HG03520 (cell line): ENCODE measurements around the gene TAS2R60.
"Not testable (repeated sequence)": the region's sequence is repeated elsewhere in the genome, so short reads cannot be mapped to it uniquely, and the experiment has no call there.

Experiments
- ATAC-seq: cut with Tn5 transposase; IDR thresholded peaks from one replicate; pipeline ENCODE4 v1.9.1; 2021; ENCODE audit warnings: mild to moderate bottlenecking, moderate library complexity; ENCODE audit not compliant: unreplicated experiment

The TAS2R60 gene

DNA sequence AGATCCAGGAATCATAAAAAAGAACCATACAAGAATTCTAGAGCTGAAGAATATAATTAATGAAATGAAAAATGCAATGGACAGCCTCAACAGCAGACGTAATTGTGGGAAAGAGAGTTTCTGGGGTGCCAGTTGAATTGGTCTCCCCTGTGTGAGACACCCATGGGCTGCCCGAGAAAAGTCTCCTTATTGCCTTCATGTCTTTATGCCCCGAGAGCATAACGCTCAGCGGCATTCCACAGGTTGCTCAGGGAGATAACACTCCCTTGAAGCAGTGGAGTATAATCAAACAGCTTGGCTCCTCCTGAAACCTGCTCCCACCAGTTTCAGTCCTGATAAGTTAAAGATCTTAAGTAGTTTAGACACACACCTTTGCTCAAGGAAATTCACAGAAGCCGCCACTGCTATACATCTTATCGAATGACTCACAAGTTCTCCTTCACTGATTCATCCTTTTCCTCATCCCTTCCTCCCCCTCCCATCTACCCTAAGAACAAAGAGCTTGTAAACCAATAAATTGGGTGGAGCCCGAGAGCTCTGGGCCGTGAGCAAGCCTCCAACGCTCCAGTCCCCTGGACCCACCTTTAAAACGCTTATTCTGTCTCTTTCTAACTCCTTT is 28.9 kb downstream of the TAS2R60 start:
- not testable (repeated sequence) for ATAC-seq

DNA sequence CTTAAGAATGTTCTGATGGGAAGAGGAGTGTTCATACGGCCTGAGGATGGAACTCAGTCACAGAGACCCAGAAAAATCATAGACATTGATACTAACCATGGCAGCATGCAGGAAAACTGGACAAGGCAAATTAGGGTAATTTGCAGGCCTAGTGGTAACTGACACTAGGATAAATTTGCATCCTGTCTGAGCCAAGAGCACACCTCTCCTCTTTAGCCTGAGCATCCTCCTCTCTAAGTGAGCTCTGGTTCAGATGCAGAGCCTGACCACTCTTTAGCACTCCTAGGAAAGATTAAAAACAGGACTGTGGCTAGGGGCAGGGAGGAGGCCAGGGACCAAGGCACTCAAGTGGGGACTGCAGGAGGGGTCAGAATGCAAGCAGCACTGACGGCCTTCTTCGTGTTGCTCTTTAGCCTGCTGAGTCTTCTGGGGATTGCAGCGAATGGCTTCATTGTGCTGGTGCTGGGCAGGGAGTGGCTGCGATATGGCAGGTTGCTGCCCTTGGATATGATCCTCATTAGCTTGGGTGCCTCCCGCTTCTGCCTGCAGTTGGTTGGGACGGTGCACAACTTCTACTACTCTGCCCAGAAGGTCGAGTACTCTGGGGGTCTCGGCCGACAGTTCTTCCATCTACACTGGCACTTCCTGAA is 34.4 kb downstream of the TAS2R60 start, which contains the start of gene TAS2R41:
Gene TAS2R41 (plus strand): TSS at position 373 of the 650 bp plus-strand sequence. CDS start 0 bp downstream, at position 373.
- no peak for ATAC-seq

DNA sequence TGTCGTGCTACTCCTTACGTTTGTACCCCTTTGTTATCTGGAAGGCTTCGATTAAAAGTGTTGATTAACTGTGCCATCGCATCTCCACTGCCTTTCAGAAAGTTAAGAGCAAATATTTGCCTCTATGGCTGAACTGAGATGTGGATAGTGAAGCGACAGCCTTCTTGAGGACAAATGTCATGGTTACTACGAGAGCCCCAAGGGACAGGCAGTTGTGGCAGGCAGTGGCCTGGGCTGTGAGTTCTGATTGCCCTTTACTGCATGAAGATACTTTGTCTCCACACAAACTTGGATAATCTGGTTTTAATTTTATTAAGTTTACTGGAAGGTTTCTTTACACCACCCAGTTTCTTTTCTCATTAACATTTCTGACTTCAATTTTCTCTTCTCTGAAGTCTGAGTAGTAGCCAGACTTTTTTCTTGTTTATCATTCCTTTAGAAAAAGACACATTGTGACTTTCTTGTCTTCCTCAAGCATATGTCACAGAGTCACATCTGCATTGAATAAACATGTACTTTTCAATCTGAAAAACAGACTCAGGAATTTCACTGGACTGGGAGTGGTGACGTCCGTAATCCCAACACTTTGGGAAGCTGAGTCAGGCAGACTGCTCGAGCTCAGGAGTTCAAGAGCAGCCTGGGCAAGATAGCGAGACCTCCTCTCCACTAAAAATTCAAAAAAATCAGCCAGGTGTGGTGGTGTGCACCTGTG is 36.0 kb downstream of the TAS2R60 start:
- ATAC-seq = no peak

DNA sequence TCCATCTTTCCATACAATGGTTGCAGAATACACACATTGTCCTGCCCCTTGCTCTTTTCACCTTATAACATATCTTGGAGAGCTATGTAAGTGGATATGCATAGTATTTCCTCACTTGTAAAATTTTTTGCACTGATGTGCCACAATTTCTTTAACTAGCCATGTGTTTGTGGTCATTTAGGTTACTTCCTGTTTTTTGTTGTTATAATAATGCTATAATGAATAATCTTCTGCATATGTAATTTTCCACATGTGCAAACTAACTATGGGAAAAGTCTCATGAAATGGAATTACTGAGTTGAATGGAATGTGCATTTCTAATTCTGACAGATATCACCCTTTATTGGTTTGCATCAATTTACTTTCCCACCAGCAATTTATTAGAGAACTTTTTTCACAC is 37.2 kb downstream of the TAS2R60 start:
- no peak for ATAC-seq

DNA sequence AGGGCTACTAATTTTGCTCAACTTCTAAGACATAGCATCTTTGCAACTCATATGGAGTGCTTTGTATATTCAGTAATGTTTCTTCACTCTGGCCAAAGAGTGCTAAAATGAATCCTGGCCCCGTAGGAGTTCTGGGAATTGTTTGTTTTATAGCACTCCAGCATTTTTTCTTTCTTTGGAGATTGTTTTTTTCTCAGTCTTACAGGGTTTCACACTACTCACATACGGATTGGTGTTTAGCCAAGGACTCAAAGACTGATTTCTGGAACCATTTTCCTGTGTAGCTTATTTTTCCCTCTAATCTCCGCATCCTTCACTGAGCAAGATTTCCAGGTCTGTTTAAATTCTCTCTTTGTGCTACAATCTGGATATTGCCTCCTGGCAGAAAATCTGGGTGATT is 40.9 kb downstream of the TAS2R60 start:
- no peak for ATAC-seq

DNA sequence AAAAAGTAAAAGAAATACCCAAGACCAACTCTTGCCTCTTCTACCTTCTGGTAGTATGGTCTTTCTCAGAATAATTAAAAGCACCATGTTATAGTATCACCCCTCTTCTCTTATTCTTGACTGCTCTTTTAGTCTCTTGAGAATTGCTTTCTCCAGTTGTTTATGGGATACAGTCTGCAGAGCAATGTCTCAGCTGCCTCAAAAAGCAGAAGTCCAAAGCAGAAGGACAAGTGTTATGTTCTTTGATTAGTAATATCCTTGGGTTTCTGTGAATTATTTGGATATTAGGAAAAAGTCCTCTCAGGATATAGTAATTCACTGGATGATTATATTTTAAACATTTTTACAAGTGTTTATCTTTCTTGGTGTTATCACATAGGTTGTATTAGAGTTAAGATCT is 41.8 kb downstream of the TAS2R60 start:
- no peak for ATAC-seq

DNA sequence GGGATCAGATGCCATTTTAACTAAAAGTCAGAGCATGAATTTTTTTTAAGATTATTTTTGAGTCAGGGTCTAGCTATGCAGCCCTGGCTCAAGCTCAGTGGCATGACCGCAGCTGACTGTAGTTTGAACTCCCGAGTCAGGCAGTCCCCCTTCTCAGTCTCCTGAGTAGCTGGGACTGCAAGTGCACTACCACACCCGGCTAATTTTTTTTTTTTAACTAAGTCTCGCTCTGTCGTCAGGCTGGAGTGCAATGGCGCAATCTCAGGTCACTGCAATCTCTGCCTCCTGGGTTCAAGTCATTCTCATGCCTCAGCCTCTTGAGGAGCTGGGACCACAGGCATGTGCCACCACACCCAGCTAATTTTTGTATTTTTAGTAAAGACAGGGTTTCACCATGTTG is 42.2 kb downstream of the TAS2R60 start:
- ATAC-seq = no peak

DNA sequence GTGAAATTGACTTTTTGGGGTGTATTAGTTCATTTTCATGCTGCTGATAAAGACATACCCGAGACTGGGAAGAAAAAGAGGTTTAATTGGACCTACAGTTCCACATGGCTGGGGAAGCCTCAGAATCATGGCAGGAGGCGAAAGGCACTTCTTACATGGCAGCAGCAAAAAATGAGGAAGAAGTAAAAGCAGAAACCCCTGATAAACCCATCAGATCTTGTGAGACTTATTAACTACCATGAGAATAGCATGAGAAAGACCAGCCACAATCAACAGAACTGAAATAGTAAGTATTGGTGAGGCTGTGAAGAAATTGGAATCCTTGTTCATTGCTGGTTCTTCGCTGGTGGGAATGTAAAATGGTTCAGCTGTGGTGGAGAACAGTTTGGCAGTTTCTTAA is 43.0 kb downstream of the TAS2R60 start:
- ATAC-seq = not testable (repeated sequence)

DNA sequence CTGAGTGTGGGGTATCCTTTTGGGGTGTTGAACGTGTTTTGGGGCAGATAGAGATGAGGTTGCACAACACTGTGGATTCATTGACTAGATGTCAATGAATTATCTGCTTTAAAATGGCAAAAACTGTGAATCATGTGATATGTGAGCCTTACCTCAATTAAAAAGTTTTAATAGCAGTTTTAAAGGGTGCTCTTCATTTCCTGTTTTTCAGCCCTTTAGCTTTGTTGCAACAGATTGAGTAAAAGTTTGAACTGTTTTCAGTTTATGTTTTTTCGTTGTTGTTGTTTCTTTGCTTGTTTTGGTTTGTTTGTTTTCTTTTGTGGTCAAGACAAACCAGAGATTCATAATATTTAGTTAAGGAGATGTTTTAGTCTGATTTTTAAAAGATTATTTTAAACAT is 43.8 kb downstream of the TAS2R60 start:
- no peak for ATAC-seq

DNA sequence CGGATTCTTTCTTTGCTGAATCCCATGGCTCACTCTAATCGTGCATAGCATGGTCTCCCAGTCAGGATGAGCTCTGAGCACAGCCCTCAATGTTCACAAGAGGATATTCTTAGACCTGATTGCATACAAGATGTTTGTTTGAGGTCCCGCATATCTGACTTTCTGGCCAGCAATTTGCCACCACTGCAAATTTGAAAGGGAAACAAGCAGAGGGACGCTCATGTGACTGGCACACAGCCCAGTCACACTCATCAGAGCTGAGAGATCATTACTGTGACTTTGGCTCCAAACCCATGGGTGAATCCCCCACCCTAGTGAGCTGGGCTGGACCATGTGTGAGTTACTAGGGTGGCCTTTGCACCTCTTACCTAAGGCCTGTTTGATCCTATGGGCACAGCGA is 44.3 kb downstream of the TAS2R60 start:
- ATAC-seq = no peak

DNA sequence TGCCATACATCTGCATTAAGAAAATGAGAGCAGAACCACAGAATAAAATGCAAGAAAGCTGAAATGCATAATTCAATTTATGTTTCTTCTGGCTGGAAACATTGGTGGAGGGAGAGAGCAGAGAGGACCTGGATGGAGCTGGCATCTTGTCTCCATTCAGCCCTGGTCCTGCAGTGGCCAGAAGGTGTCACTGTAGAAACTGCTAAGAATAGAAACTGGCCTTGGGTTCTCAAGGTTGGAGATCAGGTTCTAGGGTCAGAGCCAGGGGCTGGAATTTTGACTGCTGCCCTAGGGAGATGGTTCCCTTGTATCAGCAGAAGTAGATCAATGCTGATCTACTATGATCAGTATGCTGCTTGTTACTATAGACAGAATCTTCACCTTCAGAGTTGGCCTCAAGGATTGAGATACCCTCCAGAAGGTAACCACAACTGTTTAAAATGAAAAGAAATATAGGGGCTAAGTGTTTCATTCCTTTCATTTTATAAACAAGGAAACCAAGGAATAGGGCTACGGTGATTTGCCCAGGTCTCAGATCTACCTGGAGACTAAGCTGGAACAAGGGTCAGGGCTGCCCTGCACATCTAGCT is 47.6 kb downstream of the TAS2R60 start:
- no peak for ATAC-seq

DNA sequence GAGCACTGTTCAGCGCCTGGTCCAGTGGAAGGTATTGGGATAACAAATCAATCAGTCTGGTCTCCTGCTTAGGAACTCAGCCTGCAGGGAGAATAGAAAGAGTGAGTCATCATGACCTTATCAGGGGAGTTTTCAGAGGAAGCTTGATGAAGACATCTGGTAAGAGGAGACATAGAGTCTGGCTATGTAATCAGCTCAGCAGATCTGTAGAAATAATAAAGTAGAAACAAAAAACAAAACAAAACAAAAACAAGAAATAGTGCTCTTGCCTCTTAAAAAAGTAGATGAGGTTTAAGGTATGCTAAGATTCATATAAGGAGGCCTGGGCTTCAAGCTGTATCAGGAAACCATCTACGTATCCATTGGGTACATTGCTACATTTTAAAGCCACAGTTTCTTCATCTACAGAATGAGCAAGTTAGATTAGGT is 48.8 kb downstream of the TAS2R60 start:
- ATAC-seq = no peak

DNA sequence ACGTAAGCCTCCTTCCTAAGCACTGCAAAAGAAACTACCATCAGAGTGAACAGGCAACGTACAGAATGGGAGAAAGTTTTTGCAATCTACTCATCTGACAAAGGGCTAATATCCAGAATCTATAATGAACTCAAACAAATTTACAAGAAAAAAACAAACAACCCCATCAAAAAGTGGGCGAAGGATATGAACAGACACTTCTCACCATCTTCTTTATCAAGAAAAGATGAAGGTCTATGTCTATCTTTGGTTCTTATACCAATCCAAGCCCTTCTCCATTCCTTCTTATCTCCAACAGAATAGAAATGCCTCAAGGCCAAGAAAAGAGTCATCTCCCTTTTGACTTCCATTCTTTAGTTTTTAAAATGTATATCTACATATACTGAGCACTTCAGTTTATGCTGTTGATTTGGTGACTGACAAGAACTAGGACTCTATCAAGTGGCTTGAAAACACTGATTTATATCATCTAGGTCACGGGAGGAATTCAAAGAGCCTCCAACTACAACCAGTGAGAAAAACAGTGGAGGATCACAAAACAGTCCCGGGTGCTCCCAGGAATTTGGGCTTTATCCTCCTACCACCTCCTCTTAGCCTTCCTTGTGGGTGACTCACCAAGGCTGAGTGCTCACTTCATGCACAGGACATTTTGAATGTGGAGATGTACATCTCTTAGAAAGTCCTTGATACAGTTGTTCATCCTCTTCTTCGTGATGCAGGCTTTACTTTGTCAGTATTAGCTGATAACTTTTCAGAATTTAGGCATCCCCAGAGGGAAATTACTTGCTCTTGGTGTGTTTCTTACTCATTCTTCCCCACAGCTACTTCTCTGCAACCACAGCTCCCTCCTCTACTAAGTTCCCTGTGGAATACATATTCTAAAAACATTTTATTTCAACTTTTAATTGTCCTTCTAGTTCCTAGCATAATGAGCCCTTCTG is 49.8 kb downstream of the TAS2R60 start:
- ATAC-seq = no peak

DNA sequence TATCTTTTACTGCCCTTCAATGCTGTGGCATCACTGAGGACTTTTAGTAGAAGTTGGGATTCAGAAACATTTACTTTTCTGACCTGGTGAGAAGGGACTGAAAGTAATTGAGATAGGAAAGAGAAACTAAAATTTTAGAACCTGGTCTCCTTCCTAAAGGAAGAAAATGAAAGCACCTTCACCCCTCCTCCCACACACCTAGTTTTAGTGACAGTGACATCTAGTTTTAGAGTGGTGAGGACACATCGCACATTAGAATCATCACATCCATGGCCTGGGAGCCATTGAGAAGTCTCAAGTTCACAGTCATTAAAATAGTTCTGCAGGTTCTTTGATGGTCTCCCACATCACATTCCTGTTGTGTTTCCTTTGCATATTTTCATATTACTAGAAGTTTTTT is 50.5 kb downstream of the TAS2R60 start:
- no peak for ATAC-seq
